IMR-90 (cell line): ENCODE results near the gene FUT4. TPM values are rescaled to one million over a fixed set of nuclear protein-coding genes. Genes with fewer than 3 reads are reported as not detected.

ENCODE experiments used
- ATAC-seq: fragments of 200-7000 bp; cut with Tn5 transposase; 2 replicates; pipeline ENCODE4 v1.9.1; 2020; ENCODE audit warnings: low read depth, mild to moderate bottlenecking, moderate library complexity
- BruUV-seq: library from RNA; stranded (reverse); fragments of 400-500 nt; replicated peaks from 2 replicates; lab custom pipeline; 2021; lab: Mats Ljungman, UMichigan
- CTCF ChIA-PET: fragments of 300-600 bp; formaldehyde crosslinking; extraction: SDS; loops from one replicate; lab custom pipeline; 2021; ENCODE audit warnings: antibody characterized with exemption; lab: Yijun Ruan, JAX
- POLR2A ChIA-PET: fragments of 300-600 bp; sonication (Branson Sonifier 250); formaldehyde crosslinking; loops from one replicate; lab custom pipeline; 2022; ENCODE audit warnings: antibody characterized with exemption; ENCODE audit not compliant: unreplicated experiment; lab: Charles Lee
- DNase-seq: peaks from one replicate; pipeline ENCODE4 v3.0.0; 2013
- H2AFZ ChIP-seq: replicated peaks from 2 replicates; pipeline ENCODE3; 2013; ENCODE audit warnings: low read length, mild to moderate bottlenecking; ENCODE audit not compliant: poor library complexity
- H2AK5ac ChIP-seq: 2 replicates; pipeline ENCODE4 v1.6.1; 2013; ENCODE audit warnings: low read depth, low read length, inconsistent platforms
- H2AK9ac ChIP-seq: replicated peaks from 2 replicates; pipeline ENCODE3; 2013; ENCODE audit warnings: mild to moderate bottlenecking, low read depth, low read length, moderate library complexity; ENCODE audit not compliant: poor library complexity
- H2BK120ac ChIP-seq: 2 replicates; pipeline ENCODE4 v1.6.1; 2013; ENCODE audit warnings: low read depth, low read length, inconsistent platforms
- H2BK15ac ChIP-seq: 3 replicates; pipeline ENCODE4 v1.6.1; 2013; ENCODE audit warnings: low read depth, low read length, inconsistent platforms
- H2BK20ac ChIP-seq: 2 replicates; pipeline ENCODE4 v1.6.1; 2013; ENCODE audit warnings: low read depth, mild to moderate bottlenecking, inconsistent platforms, low read length, moderate library complexity
- H2BK5ac ChIP-seq: 2 replicates; pipeline ENCODE4 v1.6.1; 2013; ENCODE audit warnings: mild to moderate bottlenecking, low read depth, low read length, inconsistent platforms; ENCODE audit not compliant: poor library complexity, severe bottlenecking
- H3K14ac ChIP-seq: replicated peaks from 2 replicates; pipeline ENCODE4 v1.6.1; 2013; ENCODE audit warnings: low read depth, low read length, inconsistent platforms
- H3K18ac ChIP-seq: 2 replicates; pipeline ENCODE4 v1.6.1; 2013; ENCODE audit warnings: low read depth, low read length, control low read depth
- H3K23ac ChIP-seq: 2 replicates; pipeline ENCODE4 v1.6.1; 2013; ENCODE audit warnings: low read depth, low read length, inconsistent platforms
- H3K27ac ChIP-seq: 2 replicates; pipeline ENCODE4 v1.5.1; 2013; ENCODE audit warnings: mild to moderate bottlenecking, control low read depth, low read length; ENCODE audit not compliant: insufficient read depth
- H3K27me3 ChIP-seq: 2 replicates; pipeline ENCODE4 v1.6.1; 2013; ENCODE audit warnings: low read length; ENCODE audit not compliant: control insufficient read depth, insufficient read depth
- H3K36me3 ChIP-seq: 2 replicates; pipeline ENCODE4 v1.6.1; 2013; ENCODE audit warnings: low read length, mixed read lengths; ENCODE audit not compliant: control insufficient read depth, insufficient read depth
- H3K4ac ChIP-seq: 2 replicates; pipeline ENCODE4 v1.6.1; 2013; ENCODE audit warnings: low read depth, low read length, inconsistent platforms
- H3K4me1 ChIP-seq: 2 replicates; pipeline ENCODE4 v1.6.1; 2013; ENCODE audit warnings: low read length, mixed read lengths; ENCODE audit not compliant: control insufficient read depth, insufficient read depth
- H3K4me2 ChIP-seq: 2 replicates; pipeline ENCODE4 v1.6.1; 2013; ENCODE audit warnings: low read depth, mild to moderate bottlenecking, control low read depth, low read length, moderate library complexity
- H3K4me3 ChIP-seq: 2 replicates; pipeline ENCODE4 v1.5.1; 2013; ENCODE audit warnings: low read depth, mild to moderate bottlenecking, control low read depth, low read length, moderate library complexity; ENCODE audit not compliant: insufficient read depth
- H3K56ac ChIP-seq: 2 replicates; pipeline ENCODE4 v1.6.1; 2013; ENCODE audit warnings: low read length, inconsistent platforms; ENCODE audit not compliant: insufficient read depth; ENCODE audit errors: extremely low read depth
- H3K79me1 ChIP-seq, 2 experiments: 2 replicates each; pipeline ENCODE4 v1.6.1; 2013; ENCODE audit warnings: low read length in 2 of 2, inconsistent platforms in 1 of 2, low read depth in 1 of 2
- H3K9ac ChIP-seq: 2 replicates; pipeline ENCODE4 v1.6.1; 2013; ENCODE audit warnings: low read depth, low read length, control low read depth
- H3K9me1 ChIP-seq: 2 replicates; pipeline ENCODE4 v1.6.1; 2013; ENCODE audit warnings: low read length, inconsistent platforms; ENCODE audit not compliant: insufficient read depth
- H3K9me3 ChIP-seq: 2 replicates; pipeline ENCODE4 v1.6.1; 2013; ENCODE audit warnings: low read length; ENCODE audit not compliant: control insufficient read depth, insufficient read depth
- H4K20me1 ChIP-seq: 2 replicates; pipeline ENCODE4 v1.6.1; 2013; ENCODE audit warnings: low read length, inconsistent platforms; ENCODE audit not compliant: insufficient read depth
- H4K5ac ChIP-seq: 2 replicates; pipeline ENCODE4 v1.6.1; 2013; ENCODE audit warnings: mild to moderate bottlenecking, low read depth, low read length, control low read depth
- H4K8ac ChIP-seq, 2 experiments: 2 replicates each; pipeline ENCODE4 v1.6.1; 2013; ENCODE audit warnings: low read depth in 2 of 2, low read length in 2 of 2, control low read depth in 1 of 2, inconsistent platforms in 1 of 2
- H4K91ac ChIP-seq: 2 replicates; pipeline ENCODE4 v1.6.1; 2013; ENCODE audit warnings: low read depth, low read length, inconsistent platforms; ENCODE audit not compliant: insufficient read depth
- BHLHE40 ChIP-seq: fragments of 150-350 bp; IDR thresholded peaks from 2 replicates; pipeline ENCODE4 v1.6.1; 2016; ENCODE audit warnings: mild to moderate bottlenecking, low read depth, low read length
- CHD1 ChIP-seq: IDR thresholded peaks from 2 replicates; pipeline ENCODE4 v1.6.1; 2012; ENCODE audit warnings: low read depth, low read length, improper control_type of control experiment
- MAFK ChIP-seq: IDR thresholded peaks from 2 replicates; pipeline ENCODE4 v1.6.1; 2012; ENCODE audit warnings: low read depth, low read length, improper control_type of control experiment
- MAZ ChIP-seq: IDR thresholded peaks from 2 replicates; pipeline ENCODE4 v1.6.1; 2012; ENCODE audit warnings: low read depth, mild to moderate bottlenecking, low read length, improper control_type of control experiment, moderate library complexity, borderline replicate concordance
- MXI1 ChIP-seq: IDR thresholded peaks from 2 replicates; pipeline ENCODE4 v1.6.1; 2012; ENCODE audit warnings: low read depth, mild to moderate bottlenecking, low read length, moderate library complexity, borderline replicate concordance
- NFE2L2 ChIP-seq: fragments of 150-350 bp; IDR thresholded peaks from 2 replicates; pipeline ENCODE4 v1.6.1; 2016; ENCODE audit warnings: low read depth, mild to moderate bottlenecking, low read length
- POLR2A ChIP-seq: IDR thresholded peaks from 2 replicates; pipeline ENCODE4 v1.6.1; 2012; ENCODE audit warnings: mild to moderate bottlenecking, low read depth, low read length
- RAD21 ChIP-seq: IDR thresholded peaks from 2 replicates; pipeline ENCODE4 v1.6.1; 2012; ENCODE audit warnings: low read length, improper control_type of control experiment
- RCOR1 ChIP-seq: IDR thresholded peaks from 2 replicates; pipeline ENCODE4 v1.6.1; 2012; ENCODE audit warnings: mild to moderate bottlenecking, low read length, improper control_type of control experiment; ENCODE audit not compliant: insufficient replicate concordance
- RFX5 ChIP-seq: IDR thresholded peaks from 2 replicates; pipeline ENCODE4 v1.8.0; 2012; ENCODE audit warnings: low read depth, mild to moderate bottlenecking, low read length, moderate library complexity
- SMC3 ChIP-seq: fragments of 150-350 bp; IDR thresholded peaks from 2 replicates; pipeline ENCODE4 v1.6.1; 2016; ENCODE audit warnings: low read depth, mild to moderate bottlenecking, antibody characterized with exemption, low read length, moderate library complexity
- USF2 ChIP-seq: fragments of 150-350 bp; IDR thresholded peaks from 2 replicates; pipeline ENCODE4 v1.6.1; 2017; ENCODE audit warnings: mild to moderate bottlenecking, antibody characterized with exemption, low read length, low read depth
- WGBS, 2 experiments: methylation state at CpG; one replicate each; pipeline versions ENCODE4 v1.1.5 to v1.1.7; 2013; ENCODE audit warnings: missing lambda C conversion rate in 2 of 2; ENCODE audit not compliant: insufficient read length in 1 of 2; ENCODE audit errors: extremely low coverage in 2 of 2; 5-methylcytosine and 5-hydroxymethylcytosine counted together
- dilution Hi-C: fragments of 300-500 bp; cut with HindIII; formaldehyde crosslinking; loops from one replicate; pipeline ENCODE4 v1.14.3; 2018; ENCODE audit warnings: low sequenced_read_pairs; ENCODE audit not compliant: unreplicated experiment
- in situ Hi-C: fragments of 300-500 bp; cut with MboI; formaldehyde crosslinking; loops from 3 replicates; pipeline ENCODE4 v1.14.3; 2019; ENCODE audit warnings: low sequenced_read_pairs, inconsistent platforms, mixed read lengths
- intact Hi-C: fragments of 100-400 bp; cut with micrococcal nuclease; formaldehyde crosslinking; loops from 2 replicates; pipeline ENCODE4 v1.10.0; 2022
- polyA plus RNA-seq, 3 experiments: library from polyadenylated mRNA; depleted of rRNA; stranded (reverse); fragments of >200 nt; gene quantifications; 2 replicates each; pipeline ENCODE4 v1.2.3, GENCODE V29; 2012; ENCODE audit warnings: low replicate concordance in 1 of 3
- total RNA-seq: library from RNA; depleted of rRNA; stranded (reverse); fragments of >200 nt; gene quantifications from 2 replicates; pipeline ENCODE4 v1.2.3, GENCODE V29; 2012
- TF ChIP-seq, protein P1 (sequence below): fragments of 150-350 bp; IDR thresholded peaks from 2 replicates; pipeline ENCODE4 v1.6.1; 2016; ENCODE audit warnings: low read depth, mild to moderate bottlenecking, low read length, moderate library complexity, borderline replicate concordance
- TF ChIP-seq, protein P2 (sequence below): conservative IDR thresholded peaks from 2 replicates; pipeline ENCODE4 v1.5.1; 2012; ENCODE audit warnings: mild to moderate bottlenecking, low read depth, low read length, improper control_type of control experiment

Gene FUT4
- total and polyA plus RNA-seq, 2 of the 4 experiments (the other 2 are of a cell fraction): 2.2 to 2.4 TPM

- Histone ChIP-seq H3K18ac (no peak overlapping the region), H2AK9ac (no peak overlapping the region), H4K91ac (no peak overlapping the region), H3K4ac (no peak overlapping the region), H4K20me1 (no peaks in the 10 kb centered on the region), H3K9me3 (no peaks in the 10 kb centered on the region), H3K14ac (no peak overlapping the region), H2BK20ac (no peak overlapping the region), H4K5ac (no peak overlapping the region), H3K36me3 (no peaks in the 10 kb centered on the region), H2AK5ac (no peak overlapping the region), H3K23ac (no peak overlapping the region), H2BK120ac (no peak overlapping the region), H2BK15ac (no peak overlapping the region), H3K4me3 (no peak overlapping the region), H3K4me2 (no peak overlapping the region), H3K4me1 (peaks cover 2% of the 10 kb centered on the region; the same call in 1 of the 2 replicates), H3K9ac (no peak overlapping the region), H3K56ac (no peak overlapping the region), H3K27me3 (no peaks in the 10 kb centered on the region), H2AFZ (no peak overlapping the region), H3K27ac (no peak overlapping the region), H3K79me1 (no peaks in the 10 kb centered on the region), H2BK5ac (no peak overlapping the region), H3K9me1 (no peaks in the 10 kb centered on the region), H4K8ac (no peak overlapping the region)
- no CpG with 5 or more reads among the region's 1 CpG for WGBS, 2 experiments
- DNase-seq: no peak
- intact Hi-C loops (no loop called here), in situ Hi-C loops (loop anchor here (10.0 kb wide), 1 partner anchor 50 kb away; no protein-coding TSS in a partner anchor), dilution Hi-C loops (no loop called here)
- BruUV-seq: no TSS peak
- ChIA-PET CTCF (no interaction called here), POLR2A (no interaction called here)
- TF ChIP-seq MAZ (no peak), POLR2A (no peak), MAFK (no peak), RCOR1 (no peak), RAD21 (no peak), USF2 (no peak), CHD1 (no peak), MXI1 (no peak), SMC3 (no peak), RFX5 (no peak), NFE2L2 (no peak), BHLHE40 (no peak)
- TF ChIP-seq, protein P1, sequence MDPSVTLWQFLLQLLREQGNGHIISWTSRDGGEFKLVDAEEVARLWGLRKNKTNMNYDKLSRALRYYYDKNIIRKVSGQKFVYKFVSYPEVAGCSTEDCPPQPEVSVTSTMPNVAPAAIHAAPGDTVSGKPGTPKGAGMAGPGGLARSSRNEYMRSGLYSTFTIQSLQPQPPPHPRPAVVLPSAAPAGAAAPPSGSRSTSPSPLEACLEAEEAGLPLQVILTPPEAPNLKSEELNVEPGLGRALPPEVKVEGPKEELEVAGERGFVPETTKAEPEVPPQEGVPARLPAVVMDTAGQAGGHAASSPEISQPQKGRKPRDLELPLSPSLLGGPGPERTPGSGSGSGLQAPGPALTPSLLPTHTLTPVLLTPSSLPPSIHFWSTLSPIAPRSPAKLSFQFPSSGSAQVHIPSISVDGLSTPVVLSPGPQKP: no peak
- TF ChIP-seq, protein P2, sequence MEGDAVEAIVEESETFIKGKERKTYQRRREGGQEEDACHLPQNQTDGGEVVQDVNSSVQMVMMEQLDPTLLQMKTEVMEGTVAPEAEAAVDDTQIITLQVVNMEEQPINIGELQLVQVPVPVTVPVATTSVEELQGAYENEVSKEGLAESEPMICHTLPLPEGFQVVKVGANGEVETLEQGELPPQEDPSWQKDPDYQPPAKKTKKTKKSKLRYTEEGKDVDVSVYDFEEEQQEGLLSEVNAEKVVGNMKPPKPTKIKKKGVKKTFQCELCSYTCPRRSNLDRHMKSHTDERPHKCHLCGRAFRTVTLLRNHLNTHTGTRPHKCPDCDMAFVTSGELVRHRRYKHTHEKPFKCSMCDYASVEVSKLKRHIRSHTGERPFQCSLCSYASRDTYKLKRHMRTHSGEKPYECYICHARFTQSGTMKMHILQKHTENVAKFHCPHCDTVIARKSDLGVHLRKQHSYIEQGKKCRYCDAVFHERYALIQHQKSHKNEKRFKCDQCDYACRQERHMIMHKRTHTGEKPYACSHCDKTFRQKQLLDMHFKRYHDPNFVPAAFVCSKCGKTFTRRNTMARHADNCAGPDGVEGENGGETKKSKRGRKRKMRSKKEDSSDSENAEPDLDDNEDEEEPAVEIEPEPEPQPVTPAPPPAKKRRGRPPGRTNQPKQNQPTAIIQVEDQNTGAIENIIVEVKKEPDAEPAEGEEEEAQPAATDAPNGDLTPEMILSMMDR: no peak
- ATAC-seq: no peak
These were observed 19.4 kb upstream of the FUT4 start for GRCh38 chr11:94524341-94524740.
